Right forelimb (tissue), 1 donor: ENCODE measurements around the gene HDGF.

ENCODE experiments used
- DNase-seq: peaks from one replicate; pipeline ENCODE4 v3.0.0-alpha.2; 2018

HDGF gene

GRCh38 chr1:156693848-156694689 lies 57.4 kb downstream of the HDGF start:
- no peak for DNase-seq

DNA sequence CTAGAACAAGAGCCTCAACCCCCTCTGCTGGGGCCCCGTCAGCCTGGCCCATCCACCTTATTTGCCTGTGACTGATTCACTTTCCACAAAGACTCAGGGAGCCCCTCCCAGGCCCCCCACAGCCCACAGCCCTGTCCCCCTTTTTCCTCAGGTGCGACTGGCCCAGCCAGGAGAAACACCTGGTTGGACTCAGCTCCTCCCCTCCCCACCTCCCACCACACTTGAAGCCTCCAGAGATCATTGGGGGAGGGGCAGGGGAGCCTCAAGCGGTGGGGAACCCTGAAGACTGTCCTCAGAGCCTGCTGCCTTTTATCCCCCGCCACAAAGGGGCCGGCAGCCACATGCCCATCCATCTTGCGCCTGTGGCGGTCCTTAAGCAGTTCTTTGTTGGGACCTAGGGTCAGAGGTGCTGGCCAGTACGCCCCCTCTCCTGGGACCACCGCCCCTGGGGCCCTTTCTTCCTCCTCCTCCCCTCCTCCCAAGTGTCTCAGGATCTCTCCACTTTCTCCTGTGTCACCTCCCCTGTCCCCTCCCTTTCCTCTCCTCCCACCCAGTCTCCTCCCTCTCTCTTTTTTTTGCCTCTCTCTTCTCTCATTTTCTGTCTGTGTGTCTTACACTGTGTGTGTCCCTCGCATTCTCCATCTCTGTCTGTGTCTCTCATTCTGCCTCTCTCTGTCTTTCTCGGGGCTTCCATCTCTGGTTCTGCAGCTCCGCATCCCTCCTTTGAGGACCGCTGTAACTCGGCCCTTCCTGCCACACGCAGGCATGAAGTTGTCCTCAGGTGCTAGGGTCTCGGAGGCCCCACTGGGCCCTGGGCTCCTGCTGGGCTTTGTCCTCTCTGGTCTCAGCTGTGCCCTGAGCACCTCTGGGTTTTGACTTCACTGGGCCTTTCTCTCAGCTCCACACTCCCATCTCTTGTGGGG lies 58.3 kb downstream of the HDGF start:
- peak; percentile 65 for DNase-seq

DNA sequence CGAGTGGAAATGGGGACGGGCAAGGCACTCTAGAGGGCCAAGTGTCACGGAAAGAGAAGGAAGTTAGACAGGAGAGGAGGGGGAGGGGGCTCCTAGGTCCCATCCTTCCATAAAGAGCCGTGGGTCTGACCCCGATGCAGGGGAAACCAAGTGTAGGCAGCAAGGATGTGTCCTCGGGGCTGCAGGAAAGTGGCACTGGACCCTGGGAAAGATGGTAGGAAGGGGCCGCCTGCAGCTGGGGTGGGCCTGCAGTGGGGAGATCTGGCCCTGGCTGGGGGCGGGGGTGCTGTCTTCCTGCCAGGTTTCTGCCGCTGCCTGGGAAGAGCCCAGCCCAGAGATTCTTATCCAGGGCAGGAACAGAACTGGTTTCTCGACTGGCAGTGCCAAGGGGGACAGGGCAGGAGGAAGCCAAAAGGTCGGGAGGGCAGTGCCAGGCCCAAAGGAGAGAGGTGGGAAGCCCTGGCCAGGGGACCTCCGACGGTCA lies 59.0 kb downstream of the HDGF start:
- DNase-seq, result no peak
